Thyroid gland (tissue), 4 donors: ENCODE results near the gene ZBTB16.

ENCODE experiments used
- POLR2A ChIP-seq, 2 donors: fragments of 450-650 bp; IDR thresholded peaks; one replicate each; pipeline ENCODE4 v1.6.1; 2017; ENCODE audit warnings: antibody characterized with exemption in 2 of 2, mild to moderate bottlenecking in 2 of 2, moderate library complexity in 1 of 2
- TF ChIP-seq, protein P1 (sequence below), 6 experiments: fragments of 200-600 bp in 3 of 6; fragments of 450-650 bp in 3 of 6; sonication (generic) in 3 of 6; IDR thresholded peaks; one replicate each; pipeline ENCODE4 v1.5.1; 2016 to 2019; ENCODE audit warnings: antibody characterized with exemption in 6 of 6, mild to moderate bottlenecking in 2 of 6, inconsistent platforms in 1 of 6, moderate library complexity in 1 of 6

DNA sequence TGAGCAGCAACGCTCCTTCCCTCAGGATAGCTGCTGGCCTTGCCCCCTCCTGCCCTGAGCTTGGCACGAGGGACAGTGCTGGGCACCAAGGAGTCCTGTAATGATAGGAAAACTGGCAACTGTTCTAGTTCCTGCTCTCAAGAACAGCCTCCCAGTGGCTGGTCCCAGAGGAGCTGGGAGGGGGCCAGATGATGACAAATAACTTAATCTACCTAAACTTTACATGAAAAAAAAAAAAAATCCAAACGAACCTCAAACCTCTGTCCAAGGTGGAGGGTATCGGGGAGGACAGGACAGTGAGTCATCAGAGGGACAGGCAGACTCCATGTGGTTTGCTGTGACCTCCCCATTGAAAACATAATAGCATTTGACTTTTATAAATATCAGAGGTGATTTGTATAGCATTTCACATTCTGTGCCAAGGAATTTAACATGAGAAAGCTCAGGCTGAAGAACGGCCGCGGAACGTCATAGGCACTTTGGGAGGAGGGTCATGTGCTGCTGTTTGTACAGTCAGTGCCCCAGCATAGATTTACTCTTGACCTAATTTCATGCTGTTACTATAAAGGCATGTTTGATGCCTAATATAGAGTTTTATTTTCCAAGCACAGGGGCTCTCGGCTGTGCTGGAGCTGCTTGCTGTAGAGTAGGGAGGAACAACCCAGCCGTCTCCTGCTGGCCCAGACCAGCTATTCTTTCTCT is 138.4 kb downstream of the ZBTB16 start:
- TF ChIP-seq, protein P1, sequence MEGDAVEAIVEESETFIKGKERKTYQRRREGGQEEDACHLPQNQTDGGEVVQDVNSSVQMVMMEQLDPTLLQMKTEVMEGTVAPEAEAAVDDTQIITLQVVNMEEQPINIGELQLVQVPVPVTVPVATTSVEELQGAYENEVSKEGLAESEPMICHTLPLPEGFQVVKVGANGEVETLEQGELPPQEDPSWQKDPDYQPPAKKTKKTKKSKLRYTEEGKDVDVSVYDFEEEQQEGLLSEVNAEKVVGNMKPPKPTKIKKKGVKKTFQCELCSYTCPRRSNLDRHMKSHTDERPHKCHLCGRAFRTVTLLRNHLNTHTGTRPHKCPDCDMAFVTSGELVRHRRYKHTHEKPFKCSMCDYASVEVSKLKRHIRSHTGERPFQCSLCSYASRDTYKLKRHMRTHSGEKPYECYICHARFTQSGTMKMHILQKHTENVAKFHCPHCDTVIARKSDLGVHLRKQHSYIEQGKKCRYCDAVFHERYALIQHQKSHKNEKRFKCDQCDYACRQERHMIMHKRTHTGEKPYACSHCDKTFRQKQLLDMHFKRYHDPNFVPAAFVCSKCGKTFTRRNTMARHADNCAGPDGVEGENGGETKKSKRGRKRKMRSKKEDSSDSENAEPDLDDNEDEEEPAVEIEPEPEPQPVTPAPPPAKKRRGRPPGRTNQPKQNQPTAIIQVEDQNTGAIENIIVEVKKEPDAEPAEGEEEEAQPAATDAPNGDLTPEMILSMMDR (IDR thresholded peaks at IDR 0.05): peak in 1 of 6 experiments; percentile 7
- TF ChIP-seq POLR2A (IDR thresholded peaks at IDR 0.05): peak in 1 of 2 donors; percentile 38
